ENCODE data around the gene SOCS3.

- no peak for TF ChIP-seq GATA3 (IDR thresholded peaks at IDR 0.05; ENCODE audit: low read depth, low read length)
- no peak for TF ChIP-seq GATA2 (IDR thresholded peaks at IDR 0.05; ENCODE audit: low read depth, low read length)
Measured at GRCh38 chr17:78353834-78354233, 6.0 kb downstream of the SOCS3 start.

All from SH-SY5Y (cell line).